OCI-LY3 (cell line): Measurements from ENCODE around the gene PPP6R3.

Experiments
- H2AFZ ChIP-seq: fragments of 200-600, 300-600 bp; shearing (Covaris generic); 2 replicates; pipeline ENCODE4 v1.6.0; 2014; ENCODE audit warnings: antibody characterized with exemption, low read depth, low read length
- H3K27ac ChIP-seq: fragments of 200-600, 300-600 bp; sonication (generic); 2 replicates; pipeline ENCODE4 v1.5.1; 2014; ENCODE audit warnings: mild to moderate bottlenecking, low read length, moderate library complexity, mixed read lengths
- H3K27me3 ChIP-seq: fragments of 200-600, 300-600 bp; sonication (generic); 2 replicates; pipeline ENCODE4 v1.6.1; 2014; ENCODE audit warnings: low read depth, low read length, mixed read lengths
- H3K36me3 ChIP-seq: fragments of 200-600, 300-600 bp; sonication (generic); replicated peaks from 2 replicates; pipeline ENCODE3; 2014; ENCODE audit warnings: low read depth, low read length, mixed read lengths
- H3K4me1 ChIP-seq: fragments of 300-600, 200-600 bp; sonication (generic); 2 replicates; pipeline ENCODE4 v1.6.1; 2014; ENCODE audit warnings: low read length, mixed read lengths
- H3K4me2 ChIP-seq: fragments of 200-600, 300-600 bp; sonication (generic); 2 replicates; pipeline ENCODE4 v1.6.1; 2014; ENCODE audit warnings: low read length, mixed read lengths
- H3K4me3 ChIP-seq: fragments of 300-600, 200-600 bp; sonication (generic); 2 replicates; pipeline ENCODE4 v1.5.1; 2014; ENCODE audit warnings: antibody characterized with exemption, mild to moderate bottlenecking, low read length, moderate library complexity
- H3K79me2 ChIP-seq: fragments of 300-600, 200-600 bp; shearing (Covaris generic); 2 replicates; pipeline ENCODE4 v1.6.1; 2014; ENCODE audit warnings: mild to moderate bottlenecking, low read length, mixed read lengths
- H3K9ac ChIP-seq: fragments of 300-600, 200-600 bp; shearing (Covaris generic); 2 replicates; pipeline ENCODE4 v1.6.0; 2014; ENCODE audit warnings: mild to moderate bottlenecking, low read length, moderate library complexity
- H3K9me3 ChIP-seq: fragments of 200-600, 300-600 bp; shearing (Covaris generic); 2 replicates; pipeline ENCODE4 v1.6.1; 2014; ENCODE audit warnings: low read length, mixed read lengths; ENCODE audit not compliant: insufficient read depth
- H4K20me1 ChIP-seq: fragments of 200-600, 300-600 bp; sonication (generic); 2 replicates; pipeline ENCODE4 v1.6.1; 2016; ENCODE audit warnings: low read length, mixed read lengths; ENCODE audit not compliant: insufficient read depth
- EZH2phosphoT487 ChIP-seq: fragments of 200-600 bp; shearing (Covaris generic); IDR thresholded peaks from 2 replicates; pipeline ENCODE4 v1.6.1; 2018; ENCODE audit warnings: antibody characterized with exemption, mixed run types, low read depth
- TF ChIP-seq, protein P1 (sequence below): fragments of 200-600, 300-600 bp; sonication (generic); IDR thresholded peaks from 2 replicates; pipeline ENCODE4 v1.5.1; 2014; ENCODE audit warnings: antibody characterized with exemption, low read length, low read depth

PPP6R3 gene

DNA sequence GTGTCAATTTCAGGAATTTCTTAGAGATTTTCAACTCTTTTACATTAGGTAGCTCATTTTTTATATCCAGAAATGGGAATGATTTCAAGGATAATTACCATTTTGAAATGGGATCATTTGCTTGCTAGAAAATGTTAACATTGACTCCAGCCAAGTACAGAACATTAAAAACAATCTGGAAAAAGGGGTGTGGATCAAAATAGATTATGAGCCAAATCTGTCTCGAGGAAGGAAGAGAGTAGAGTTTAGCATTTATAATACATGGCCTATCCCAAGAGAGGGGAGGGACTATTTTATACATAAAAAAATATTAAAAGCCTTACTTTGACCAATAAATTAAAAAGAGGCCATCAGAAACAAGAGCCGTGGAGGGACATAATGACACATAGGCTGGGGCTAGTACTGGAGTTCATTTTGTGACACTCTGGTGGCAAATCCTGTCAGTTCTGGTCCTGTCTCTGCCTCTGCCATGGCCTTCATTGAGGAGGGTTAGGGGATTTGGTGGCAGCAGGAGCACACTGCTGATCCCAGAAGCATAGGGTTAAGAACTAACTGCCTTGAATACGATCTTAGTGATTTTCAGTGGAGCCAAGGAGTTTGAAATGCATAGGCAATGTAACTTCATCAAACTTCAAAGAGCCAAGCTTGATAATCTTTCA is 20.4 kb downstream of the PPP6R3 start:
- Histone ChIP-seq H3K27me3 (no peaks in the 10 kb centered on the region), H3K27ac (no peak overlapping the region), H3K9ac (no peak overlapping the region), H3K4me1 (no peaks in the 10 kb centered on the region), H3K79me2 (peaks cover 98% of the 10 kb centered on the region), H2AFZ (no peak overlapping the region), H3K4me3 (no peak overlapping the region), H3K36me3 (peaks cover 35% of the 10 kb centered on the region), H4K20me1 (peaks cover 82% of the 10 kb centered on the region), H3K4me2 (no peak overlapping the region), H3K9me3 (no peaks in the 10 kb centered on the region)
- TF ChIP-seq, protein P1, sequence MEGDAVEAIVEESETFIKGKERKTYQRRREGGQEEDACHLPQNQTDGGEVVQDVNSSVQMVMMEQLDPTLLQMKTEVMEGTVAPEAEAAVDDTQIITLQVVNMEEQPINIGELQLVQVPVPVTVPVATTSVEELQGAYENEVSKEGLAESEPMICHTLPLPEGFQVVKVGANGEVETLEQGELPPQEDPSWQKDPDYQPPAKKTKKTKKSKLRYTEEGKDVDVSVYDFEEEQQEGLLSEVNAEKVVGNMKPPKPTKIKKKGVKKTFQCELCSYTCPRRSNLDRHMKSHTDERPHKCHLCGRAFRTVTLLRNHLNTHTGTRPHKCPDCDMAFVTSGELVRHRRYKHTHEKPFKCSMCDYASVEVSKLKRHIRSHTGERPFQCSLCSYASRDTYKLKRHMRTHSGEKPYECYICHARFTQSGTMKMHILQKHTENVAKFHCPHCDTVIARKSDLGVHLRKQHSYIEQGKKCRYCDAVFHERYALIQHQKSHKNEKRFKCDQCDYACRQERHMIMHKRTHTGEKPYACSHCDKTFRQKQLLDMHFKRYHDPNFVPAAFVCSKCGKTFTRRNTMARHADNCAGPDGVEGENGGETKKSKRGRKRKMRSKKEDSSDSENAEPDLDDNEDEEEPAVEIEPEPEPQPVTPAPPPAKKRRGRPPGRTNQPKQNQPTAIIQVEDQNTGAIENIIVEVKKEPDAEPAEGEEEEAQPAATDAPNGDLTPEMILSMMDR = no peak
- no peak for TF ChIP-seq EZH2phosphoT487

DNA sequence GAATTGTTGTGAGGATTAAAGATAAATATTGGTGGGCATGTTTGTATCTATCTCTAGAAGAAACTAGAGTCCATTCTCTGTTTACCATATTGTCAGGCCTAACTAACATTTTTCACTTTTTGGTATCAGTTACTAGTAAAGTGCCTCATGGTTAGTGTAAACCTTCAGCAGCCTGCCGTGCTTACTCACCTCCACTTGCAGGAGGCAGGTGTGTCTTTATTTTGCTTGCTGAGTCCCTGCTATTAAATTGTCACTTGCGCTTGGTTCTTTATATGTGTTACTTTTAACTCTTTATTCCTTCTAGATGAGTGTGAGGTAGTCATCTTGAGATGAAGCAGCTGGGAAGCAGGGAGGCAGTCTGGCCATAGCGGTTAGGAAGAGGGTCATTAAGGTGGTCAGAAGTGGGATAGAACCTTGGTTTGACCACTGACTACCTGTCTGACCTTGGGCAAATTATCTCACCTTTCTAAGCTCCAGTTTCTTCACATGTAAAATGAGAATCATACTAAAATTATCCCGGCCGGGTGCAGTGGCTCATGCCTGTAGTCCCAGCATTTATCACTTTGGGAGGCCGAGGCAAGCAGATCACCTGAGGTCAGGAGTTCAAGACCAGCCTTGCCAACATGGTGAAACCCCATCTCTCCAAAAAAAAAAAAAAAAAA is 21.2 kb downstream of the PPP6R3 start:
- H3K4me2 ChIP-seq = no peak overlapping the region
- no peaks in the 10 kb centered on the region for H3K9me3 ChIP-seq
- no peaks in the 10 kb centered on the region for H3K4me1 ChIP-seq
- no peaks in the 10 kb centered on the region for H3K27me3 ChIP-seq
- H4K20me1 ChIP-seq = peaks cover 82% of the 10 kb centered on the region
- peaks cover 35% of the 10 kb centered on the region for H3K36me3 ChIP-seq
- peaks cover 99% of the 10 kb centered on the region for H3K79me2 ChIP-seq
- TF ChIP-seq, protein P1 = no peak
- TF ChIP-seq EZH2phosphoT487 = no peak
- no peak overlapping the region for H2AFZ ChIP-seq
- H3K27ac ChIP-seq = no peak overlapping the region
- H3K9ac ChIP-seq = no peak overlapping the region
- no peak overlapping the region for H3K4me3 ChIP-seq

DNA sequence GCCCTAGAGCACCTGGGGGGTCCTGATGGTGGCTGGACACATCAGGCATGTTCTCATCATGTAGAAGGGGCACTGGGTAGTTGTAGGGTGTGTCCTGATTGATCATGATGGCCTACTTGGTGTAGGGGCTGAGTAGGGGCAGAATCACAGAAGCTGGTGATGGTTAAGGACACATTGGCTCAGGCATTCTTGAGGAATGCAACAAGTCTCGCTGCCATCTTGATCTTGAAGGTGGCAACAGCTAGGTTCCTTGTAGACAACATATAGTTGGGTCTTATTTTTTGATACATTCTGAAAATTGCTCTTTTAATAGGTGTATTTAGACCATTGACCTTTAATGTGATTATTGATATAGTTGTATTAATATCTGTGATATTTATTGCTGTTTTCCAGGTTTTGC is 28.1 kb downstream of the PPP6R3 start:
- Histone ChIP-seq H3K4me2 (no peak overlapping the region), H3K9ac (no peak overlapping the region), H2AFZ (no peak overlapping the region), H3K36me3 (peaks cover 6% of the 10 kb centered on the region), H3K4me1 (no peaks in the 10 kb centered on the region), H3K27ac (no peak overlapping the region), H3K9me3 (no peaks in the 10 kb centered on the region), H3K79me2 (peaks cover 100% of the 10 kb centered on the region), H3K4me3 (no peak overlapping the region), H3K27me3 (no peaks in the 10 kb centered on the region), H4K20me1 (peaks cover 84% of the 10 kb centered on the region)
- TF ChIP-seq EZH2phosphoT487 = no peak
- TF ChIP-seq, protein P1 = no peak

DNA sequence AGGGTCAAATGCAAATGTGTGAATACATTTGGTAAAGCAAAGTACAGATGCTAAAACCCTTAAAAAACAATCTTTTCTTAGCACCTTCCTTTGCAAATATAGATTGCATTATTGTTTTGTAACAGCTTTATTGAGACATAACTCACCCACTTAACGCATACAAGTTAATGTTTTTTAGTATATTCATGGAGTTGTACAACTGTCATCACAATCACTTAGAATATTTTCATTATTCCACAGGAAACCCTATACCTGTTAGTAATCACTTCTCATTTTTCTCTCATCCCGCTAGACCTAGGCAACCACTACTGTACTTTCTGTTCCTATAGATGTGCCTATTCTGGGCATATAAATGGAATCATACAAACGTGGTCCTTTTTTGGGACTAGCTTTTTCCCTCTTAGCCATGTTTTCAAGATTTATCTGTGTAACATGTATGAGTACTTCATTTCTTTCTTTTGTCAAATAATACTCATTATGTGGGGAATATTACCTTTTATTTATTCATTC is 34.7 kb downstream of the PPP6R3 start:
- TF ChIP-seq, protein P1 = no peak
- no peak for TF ChIP-seq EZH2phosphoT487
- Histone ChIP-seq H3K9ac (no peak overlapping the region), H4K20me1 (peaks cover 89% of the 10 kb centered on the region), H3K4me2 (no peak overlapping the region), H3K4me3 (no peak overlapping the region), H3K36me3 (no peaks in the 10 kb centered on the region), H3K27ac (no peak overlapping the region), H3K27me3 (no peaks in the 10 kb centered on the region), H3K9me3 (no peaks in the 10 kb centered on the region), H3K4me1 (peaks cover 15% of the 10 kb centered on the region; the same call in 1 of the 2 replicates), H3K79me2 (peaks cover 99% of the 10 kb centered on the region), H2AFZ (no peak overlapping the region)
